GM23338 (cell line): ENCODE results near the gene RYR3.

ENCODE experiments used
- CREB1 ChIP-seq: fragments of 250-450 bp; sonication (Bioruptor Pico); IDR thresholded peaks from 2 replicates; pipeline ENCODE4 v1.5.0; 2020; ENCODE audit warnings: low read depth, mild to moderate bottlenecking, moderate library complexity
- CTCF ChIP-seq, 2 experiments: fragments of 200-600 bp in 1 of 2; sonication (generic) in 1 of 2; conservative IDR thresholded peaks; 2 replicates each; pipeline versions ENCODE4 v1.5.1 to v1.6.1; 2016 to 2017; ENCODE audit warnings: antibody characterized with exemption in 2 of 2, low read depth in 2 of 2, mild to moderate bottlenecking in 2 of 2, moderate library complexity in 1 of 2
- EZH2 ChIP-seq: fragments of 200-600 bp; sonication (generic); IDR thresholded peaks from one replicate; pipeline ENCODE4 v1.8.0; 2017; ENCODE audit warnings: antibody characterized with exemption, mild to moderate bottlenecking, low read depth; ENCODE audit not compliant: unreplicated experiment
- EZH2phosphoT487 ChIP-seq: fragments of 200-600 bp; sonication (generic); IDR thresholded peaks from one replicate; pipeline ENCODE4 v1.8.1; 2018; ENCODE audit warnings: antibody characterized with exemption; ENCODE audit not compliant: unreplicated experiment
- JUNB ChIP-seq: IDR thresholded peaks from one replicate; pipeline ENCODE4 v1.6.1; 2016; ENCODE audit warnings: antibody characterized with exemption; ENCODE audit not compliant: unreplicated experiment
- NANOG ChIP-seq: IDR thresholded peaks from 2 replicates; pipeline ENCODE4 v1.6.1; 2016; ENCODE audit warnings: antibody characterized with exemption, borderline replicate concordance
- POLR2AphosphoS5 ChIP-seq: IDR thresholded peaks from 2 replicates; pipeline ENCODE4 v1.6.1; 2016; ENCODE audit warnings: antibody characterized with exemption, low read depth
- REST ChIP-seq: IDR thresholded peaks from one replicate; pipeline ENCODE4 v1.6.1; 2018; ENCODE audit warnings: antibody characterized with exemption; ENCODE audit not compliant: unreplicated experiment
- STAT1 ChIP-seq: IDR thresholded peaks from one replicate; pipeline ENCODE4 v1.6.1; 2016; ENCODE audit warnings: antibody characterized with exemption; ENCODE audit not compliant: unreplicated experiment
- ZNF114 ChIP-seq: fragments of 250-450 bp; sonication (Bioruptor Pico); IDR thresholded peaks from 2 replicates; pipeline ENCODE4 v1.5.0; 2020; ENCODE audit warnings: mild to moderate bottlenecking, moderate library complexity
- TF ChIP-seq, protein P1 (sequence below): IDR thresholded peaks from 2 replicates; pipeline ENCODE4 v1.6.1; 2016; ENCODE audit warnings: antibody characterized with exemption
- TF ChIP-seq, protein P2 (sequence below): fragments of 250-450 bp; sonication (Bioruptor Pico); IDR thresholded peaks from 2 replicates; pipeline ENCODE4 v1.5.0; 2020; ENCODE audit warnings: mild to moderate bottlenecking, moderate library complexity

GRCh38 chr15:33592864-33593263 lies 282.1 kb downstream of the RYR3 start:
- no peak for TF ChIP-seq POLR2AphosphoS5
- TF ChIP-seq REST: no peak
- no peak for TF ChIP-seq CTCF (conservative IDR thresholded peaks at IDR 0.05; ENCODE audit: low read depth in 2 of 2)
- TF ChIP-seq EZH2: no peak
- TF ChIP-seq EZH2phosphoT487: no peak
- TF ChIP-seq ZNF114 (CRISPR knock-in tag): no peak
- TF ChIP-seq CREB1 (CRISPR knock-in tag): no peak
- TF ChIP-seq, protein P1, sequence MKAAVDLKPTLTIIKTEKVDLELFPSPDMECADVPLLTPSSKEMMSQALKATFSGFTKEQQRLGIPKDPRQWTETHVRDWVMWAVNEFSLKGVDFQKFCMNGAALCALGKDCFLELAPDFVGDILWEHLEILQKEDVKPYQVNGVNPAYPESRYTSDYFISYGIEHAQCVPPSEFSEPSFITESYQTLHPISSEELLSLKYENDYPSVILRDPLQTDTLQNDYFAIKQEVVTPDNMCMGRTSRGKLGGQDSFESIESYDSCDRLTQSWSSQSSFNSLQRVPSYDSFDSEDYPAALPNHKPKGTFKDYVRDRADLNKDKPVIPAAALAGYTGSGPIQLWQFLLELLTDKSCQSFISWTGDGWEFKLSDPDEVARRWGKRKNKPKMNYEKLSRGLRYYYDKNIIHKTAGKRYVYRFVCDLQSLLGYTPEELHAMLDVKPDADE: no peak
- no peak for TF ChIP-seq NANOG
- TF ChIP-seq, protein P2, sequence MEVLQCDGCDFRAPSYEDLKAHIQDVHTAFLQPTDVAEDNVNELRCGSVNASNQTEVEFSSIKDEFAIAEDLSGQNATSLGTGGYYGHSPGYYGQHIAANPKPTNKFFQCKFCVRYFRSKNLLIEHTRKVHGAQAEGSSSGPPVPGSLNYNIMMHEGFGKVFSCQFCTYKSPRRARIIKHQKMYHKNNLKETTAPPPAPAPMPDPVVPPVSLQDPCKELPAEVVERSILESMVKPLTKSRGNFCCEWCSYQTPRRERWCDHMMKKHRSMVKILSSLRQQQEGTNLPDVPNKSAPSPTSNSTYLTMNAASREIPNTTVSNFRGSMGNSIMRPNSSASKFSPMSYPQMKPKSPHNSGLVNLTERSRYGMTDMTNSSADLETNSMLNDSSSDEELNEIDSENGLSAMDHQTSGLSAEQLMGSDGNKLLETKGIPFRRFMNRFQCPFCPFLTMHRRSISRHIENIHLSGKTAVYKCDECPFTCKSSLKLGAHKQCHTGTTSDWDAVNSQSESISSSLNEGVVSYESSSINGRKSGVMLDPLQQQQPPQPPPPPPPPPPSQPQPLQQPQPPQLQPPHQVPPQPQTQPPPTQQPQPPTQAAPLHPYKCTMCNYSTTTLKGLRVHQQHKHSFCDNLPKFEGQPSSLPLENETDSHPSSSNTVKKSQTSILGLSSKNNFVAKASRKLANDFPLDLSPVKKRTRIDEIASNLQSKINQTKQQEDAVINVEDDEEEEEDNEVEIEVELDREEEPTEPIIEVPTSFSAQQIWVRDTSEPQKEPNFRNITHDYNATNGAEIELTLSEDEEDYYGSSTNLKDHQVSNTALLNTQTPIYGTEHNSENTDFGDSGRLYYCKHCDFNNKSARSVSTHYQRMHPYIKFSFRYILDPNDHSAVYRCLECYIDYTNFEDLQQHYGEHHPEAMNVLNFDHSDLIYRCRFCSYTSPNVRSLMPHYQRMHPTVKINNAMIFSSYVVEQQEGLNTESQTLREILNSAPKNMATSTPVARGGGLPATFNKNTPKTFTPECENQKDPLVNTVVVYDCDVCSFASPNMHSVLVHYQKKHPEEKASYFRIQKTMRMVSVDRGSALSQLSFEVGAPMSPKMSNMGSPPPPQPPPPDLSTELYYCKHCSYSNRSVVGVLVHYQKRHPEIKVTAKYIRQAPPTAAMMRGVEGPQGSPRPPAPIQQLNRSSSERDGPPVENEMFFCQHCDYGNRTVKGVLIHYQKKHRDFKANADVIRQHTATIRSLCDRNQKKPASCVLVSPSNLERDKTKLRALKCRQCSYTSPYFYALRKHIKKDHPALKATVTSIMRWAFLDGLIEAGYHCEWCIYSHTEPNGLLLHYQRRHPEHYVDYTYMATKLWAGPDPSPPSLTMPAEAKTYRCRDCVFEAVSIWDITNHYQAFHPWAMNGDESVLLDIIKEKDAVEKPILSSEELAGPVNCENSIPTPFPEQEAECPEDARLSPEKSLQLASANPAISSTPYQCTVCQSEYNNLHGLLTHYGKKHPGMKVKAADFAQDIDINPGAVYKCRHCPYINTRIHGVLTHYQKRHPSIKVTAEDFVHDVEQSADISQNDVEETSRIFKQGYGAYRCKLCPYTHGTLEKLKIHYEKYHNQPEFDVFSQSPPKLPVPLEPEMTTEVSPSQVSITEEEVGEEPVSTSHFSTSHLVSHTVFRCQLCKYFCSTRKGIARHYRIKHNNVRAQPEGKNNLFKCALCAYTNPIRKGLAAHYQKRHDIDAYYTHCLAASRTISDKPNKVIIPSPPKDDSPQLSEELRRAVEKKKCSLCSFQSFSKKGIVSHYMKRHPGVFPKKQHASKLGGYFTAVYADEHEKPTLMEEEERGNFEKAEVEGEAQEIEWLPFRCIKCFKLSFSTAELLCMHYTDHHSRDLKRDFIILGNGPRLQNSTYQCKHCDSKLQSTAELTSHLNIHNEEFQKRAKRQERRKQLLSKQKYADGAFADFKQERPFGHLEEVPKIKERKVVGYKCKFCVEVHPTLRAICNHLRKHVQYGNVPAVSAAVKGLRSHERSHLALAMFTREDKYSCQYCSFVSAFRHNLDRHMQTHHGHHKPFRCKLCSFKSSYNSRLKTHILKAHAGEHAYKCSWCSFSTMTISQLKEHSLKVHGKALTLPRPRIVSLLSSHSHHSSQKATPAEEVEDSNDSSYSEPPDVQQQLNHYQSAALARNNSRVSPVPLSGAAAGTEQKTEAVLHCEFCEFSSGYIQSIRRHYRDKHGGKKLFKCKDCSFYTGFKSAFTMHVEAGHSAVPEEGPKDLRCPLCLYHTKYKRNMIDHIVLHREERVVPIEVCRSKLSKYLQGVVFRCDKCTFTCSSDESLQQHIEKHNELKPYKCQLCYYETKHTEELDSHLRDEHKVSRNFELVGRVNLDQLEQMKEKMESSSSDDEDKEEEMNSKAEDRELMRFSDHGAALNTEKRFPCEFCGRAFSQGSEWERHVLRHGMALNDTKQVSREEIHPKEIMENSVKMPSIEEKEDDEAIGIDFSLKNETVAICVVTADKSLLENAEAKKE: no peak
- TF ChIP-seq JUNB: no peak
- no peak for TF ChIP-seq STAT1
